ENCODE results near the gene VWA5A.

VWA5A gene

GRCh38 chr11:124195189-124195734 is 80.0 kb downstream of the VWA5A start:
- TF ChIP-seq CTCF (IDR thresholded peaks at IDR 0.05; ENCODE audit: insufficient read depth, low read depth, low read length, missing control alignments) = peak; percentile 96
- no peak overlapping the region for H3K4me3 ChIP-seq (ENCODE audit: low read length)
- DNase-seq (ENCODE audit: low read depth) = peak; percentile 76

All from epithelial cell of esophagus (primary cell).